Subcutaneous abdominal adipose tissue (tissue), 5 donors: ENCODE measurements around the gene MMP24.
"Not testable (repeated sequence)": the region's sequence is repeated elsewhere in the genome, so short reads cannot be mapped to it uniquely, and the experiment has no call there.

Source experiments
- H3K27ac ChIP-seq: one replicate; pipeline ENCODE4 v1.7.0; 2013; ENCODE audit warnings: low read depth, mild to moderate bottlenecking, inconsistent platforms, low read length, moderate library complexity
- H3K27me3 ChIP-seq, 5 donors: one replicate each; pipeline ENCODE4 v1.7.0; 2013; ENCODE audit warnings: low read length in 5 of 5, inconsistent platforms in 1 of 5; ENCODE audit not compliant: control insufficient read depth in 5 of 5, insufficient read depth in 4 of 5
- H3K36me3 ChIP-seq, 5 donors: one replicate each; pipeline ENCODE4 v1.7.0; 2013; ENCODE audit warnings: low read length in 5 of 5; ENCODE audit not compliant: control insufficient read depth in 5 of 5, insufficient read depth in 5 of 5
- H3K4me1 ChIP-seq, 5 donors: one replicate each; pipeline ENCODE4 v1.7.0; 2013; ENCODE audit warnings: low read length in 5 of 5, mild to moderate bottlenecking in 3 of 5, moderate library complexity in 1 of 5; ENCODE audit not compliant: control insufficient read depth in 5 of 5, insufficient read depth in 5 of 5
- H3K4me3 ChIP-seq, 5 donors: one replicate each; pipeline ENCODE4 v1.7.0; 2013; ENCODE audit warnings: low read length in 5 of 5, low read depth in 1 of 5
- H3K9ac ChIP-seq, 5 donors: one replicate each; pipeline ENCODE4 v1.7.0; 2013; ENCODE audit warnings: low read length in 5 of 5, mild to moderate bottlenecking in 4 of 5, moderate library complexity in 3 of 5
- H3K9me3 ChIP-seq, 5 donors: one replicate each; pipeline ENCODE4 v1.7.0; 2013; ENCODE audit warnings: low read length in 5 of 5; ENCODE audit not compliant: control insufficient read depth in 5 of 5
- donor health status: healthy.
- donor health status: healthy.
- donor health status: healthy.
- donor health status: healthy.
- donor health status: healthy.

The MMP24 gene

GRCh38 chr20:35240083-35240810 lies 13.8 kb downstream of the MMP24 start:
- Histone ChIP-seq H3K9me3 (no peaks in the 10 kb centered on the region), H3K4me3 (no peak overlapping the region), H3K27me3 (no peaks in the 10 kb centered on the region), H3K27ac (no peak overlapping the region), H3K9ac (no peak overlapping the region), H3K36me3 (peaks cover 0 to 12% (median 7%) of the 10 kb centered on the region in 5 donors), H3K4me1 (no peaks in the 10 kb centered on the region)

- Histone ChIP-seq H3K9ac (no peak overlapping the region), H3K36me3 (peaks cover 0 to 9% (median 4%) of the 10 kb centered on the region in 5 donors), H3K9me3 (no peaks in the 10 kb centered on the region), H3K27me3 (no peaks in the 10 kb centered on the region), H3K27ac (no peak overlapping the region), H3K4me3 (no peak overlapping the region), H3K4me1 (no peaks in the 10 kb centered on the region)
Observed at GRCh38 chr20:35240811-35241293, 14.4 kb downstream of the MMP24 start.

DNA sequence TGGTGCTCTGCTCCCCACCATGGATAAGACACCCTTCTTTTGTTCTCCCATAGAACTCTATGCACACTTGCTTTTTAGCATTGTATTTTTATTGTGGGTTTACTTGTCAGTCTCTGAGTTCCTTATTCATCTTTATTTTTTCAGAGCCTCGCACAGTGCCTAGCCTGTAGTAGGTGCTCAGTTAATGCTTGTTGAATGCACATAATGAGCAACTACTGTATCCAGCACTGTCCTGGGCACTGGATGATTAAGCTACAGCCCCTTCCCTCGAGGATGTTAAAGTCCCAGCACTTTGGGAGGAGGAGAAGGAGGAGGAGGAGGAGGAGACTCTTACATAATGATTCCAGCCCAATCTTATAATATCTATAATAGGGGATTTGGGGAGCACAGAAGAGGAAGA lies 16.8 kb downstream of the MMP24 start:
- H3K36me3 ChIP-seq = peaks cover 0 to 7% (median 0%) of the 10 kb centered on the region in 5 donors
- H3K9ac ChIP-seq = no peak overlapping the region
- no peaks in the 10 kb centered on the region for H3K9me3 ChIP-seq
- no peak overlapping the region for H3K27ac ChIP-seq
- no peak overlapping the region for H3K4me3 ChIP-seq
- H3K27me3 ChIP-seq = no peaks in the 10 kb centered on the region
- no peaks in the 10 kb centered on the region for H3K4me1 ChIP-seq

GRCh38 chr20:35243986-35244385 lies 17.5 kb downstream of the MMP24 start:
- H3K4me1 ChIP-seq = no peaks in the 10 kb centered on the region
- H3K9ac ChIP-seq = no peak overlapping the region
- no peaks in the 10 kb centered on the region for H3K27me3 ChIP-seq
- H3K36me3 ChIP-seq = peaks cover 0 to 7% (median 3%) of the 10 kb centered on the region in 5 donors
- no peak overlapping the region for H3K27ac ChIP-seq
- H3K9me3 ChIP-seq = no peaks in the 10 kb centered on the region
- no peak overlapping the region for H3K4me3 ChIP-seq

DNA sequence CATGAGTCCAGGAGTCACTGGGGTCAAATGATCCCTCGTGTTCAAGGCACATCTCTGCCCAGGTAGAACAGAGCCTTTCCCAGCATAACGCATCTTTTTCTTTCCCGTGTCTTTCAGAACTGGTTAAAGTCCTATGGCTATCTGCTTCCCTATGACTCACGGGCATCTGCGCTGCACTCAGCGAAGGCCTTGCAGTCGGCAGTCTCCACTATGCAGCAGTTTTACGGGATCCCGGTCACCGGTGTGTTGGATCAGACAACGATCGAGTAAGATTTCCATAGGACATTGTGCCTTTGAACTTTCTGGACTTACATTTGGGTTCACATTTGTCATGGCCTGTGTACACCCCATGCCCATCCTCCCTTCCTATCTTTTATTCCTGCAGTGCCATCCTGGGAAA lies 20.2 kb downstream of the MMP24 start:
- H3K36me3 ChIP-seq = peaks cover 0 to 7% (median 3%) of the 10 kb centered on the region in 5 donors
- no peak overlapping the region for H3K9ac ChIP-seq
- H3K27me3 ChIP-seq = no peaks in the 10 kb centered on the region
- no peaks in the 10 kb centered on the region for H3K9me3 ChIP-seq
- no peak overlapping the region for H3K4me3 ChIP-seq
- H3K27ac ChIP-seq = no peak overlapping the region
- no peaks in the 10 kb centered on the region for H3K4me1 ChIP-seq

DNA sequence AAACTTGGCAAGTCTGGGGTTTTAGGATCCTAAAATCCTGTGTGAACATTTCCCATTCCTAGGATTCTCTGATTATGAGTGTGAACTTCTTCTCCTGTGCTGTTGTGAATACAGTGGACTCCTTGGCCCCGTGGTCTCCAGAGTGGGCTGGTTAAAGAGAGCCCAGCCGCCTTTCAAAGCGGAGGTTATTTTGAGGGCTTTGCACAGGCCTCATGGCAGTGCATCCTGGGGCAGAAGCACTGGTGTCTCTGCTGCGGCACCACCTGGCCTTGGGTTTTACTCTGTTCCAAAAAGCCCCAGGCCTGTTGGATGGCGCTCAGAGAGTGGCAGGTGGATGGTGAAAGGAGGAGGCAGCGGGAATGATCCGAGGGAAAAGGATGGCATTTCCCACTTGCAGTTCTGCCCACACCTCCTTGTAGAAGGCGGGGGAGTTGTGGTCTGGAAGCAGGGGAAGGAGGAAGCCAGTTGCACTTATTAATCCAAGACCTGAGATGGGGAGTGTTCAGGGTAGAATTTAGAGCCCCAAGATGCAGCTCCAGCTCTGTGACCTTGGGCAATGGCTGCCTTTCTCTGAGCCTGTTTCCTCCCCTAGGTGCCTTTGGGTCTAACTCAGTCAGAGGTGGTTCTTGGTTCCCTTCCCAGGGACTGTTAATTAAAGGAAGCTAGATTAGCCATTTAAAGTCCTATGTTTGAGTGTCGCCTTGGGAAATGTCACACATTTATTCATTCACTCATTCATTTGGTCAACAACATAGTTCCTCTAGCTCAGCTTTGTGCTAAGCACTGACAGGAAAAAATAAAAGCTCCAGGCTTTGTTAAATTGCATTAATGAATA lies 22.4 kb downstream of the MMP24 start:
- Histone ChIP-seq H3K27ac (no peak overlapping the region), H3K4me1 (no peaks in the 10 kb centered on the region), H3K9me3 (no peaks in the 10 kb centered on the region), H3K36me3 (peaks cover 0 to 10% (median 3%) of the 10 kb centered on the region in 5 donors), H3K27me3 (no peaks in the 10 kb centered on the region), H3K4me3 (no peak overlapping the region), H3K9ac (no peak overlapping the region)

GRCh38 chr20:35251613-35251940 lies 25.1 kb downstream of the MMP24 start:
- H3K9ac ChIP-seq = no peak overlapping the region
- no peaks in the 10 kb centered on the region for H3K9me3 ChIP-seq
- H3K27ac ChIP-seq = no peak overlapping the region
- no peaks in the 10 kb centered on the region for H3K4me1 ChIP-seq
- no peaks in the 10 kb centered on the region for H3K27me3 ChIP-seq
- H3K36me3 ChIP-seq = peaks cover 0 to 14% (median 3%) of the 10 kb centered on the region in 5 donors
- H3K4me3 ChIP-seq = no peak overlapping the region

- no peak overlapping the region for H3K9ac ChIP-seq
- H3K36me3 ChIP-seq = peaks cover 0 to 16% (median 3%) of the 10 kb centered on the region in 5 donors
Observed at GRCh38 chr20:35252037-35252461, 25.6 kb downstream of the MMP24 start.

GRCh38 chr20:35252598-35252997 lies 26.1 kb downstream of the MMP24 start:
- not testable (repeated sequence) for H3K9ac ChIP-seq, H3K4me3 ChIP-seq

More at GRCh38 chr20:35252037-35252461, 25.6 kb downstream of the MMP24 start:
- no peak overlapping the region for H3K4me3 ChIP-seq
- no peaks in the 10 kb centered on the region for H3K4me1 ChIP-seq
- H3K9me3 ChIP-seq = no peaks in the 10 kb centered on the region
- no peaks in the 10 kb centered on the region for H3K27me3 ChIP-seq
- no peak overlapping the region for H3K27ac ChIP-seq

GRCh38 chr20:35253010-35253409 lies 26.5 kb downstream of the MMP24 start:
- Histone ChIP-seq H3K36me3 (peaks cover 0 to 13% (median 3%) of the 10 kb centered on the region in 5 donors), H3K27ac (no peak overlapping the region), H3K9ac (no peak overlapping the region), H3K4me1 (no peaks in the 10 kb centered on the region), H3K4me3 (no peak overlapping the region), H3K27me3 (no peaks in the 10 kb centered on the region), H3K9me3 (no peaks in the 10 kb centered on the region)

More at GRCh38 chr20:35252598-35252997, 26.1 kb downstream of the MMP24 start:
- H3K9me3 ChIP-seq, H3K27me3 ChIP-seq, H3K4me1 ChIP-seq, H3K27ac ChIP-seq: not testable (repeated sequence)
- peaks cover 0 to 13% (median 3%) of the 10 kb centered on the region in 5 donors for H3K36me3 ChIP-seq
